ENCODE results near the gene ARPP21. TPM values are rescaled to one million over a fixed set of nuclear protein-coding genes. Genes with fewer than 3 reads are reported as not detected.

Gene ARPP21
- total RNA-seq, 3 donors from 2014 or later = 0.29 to 1.9 (median 0.46) TPM

DNA sequence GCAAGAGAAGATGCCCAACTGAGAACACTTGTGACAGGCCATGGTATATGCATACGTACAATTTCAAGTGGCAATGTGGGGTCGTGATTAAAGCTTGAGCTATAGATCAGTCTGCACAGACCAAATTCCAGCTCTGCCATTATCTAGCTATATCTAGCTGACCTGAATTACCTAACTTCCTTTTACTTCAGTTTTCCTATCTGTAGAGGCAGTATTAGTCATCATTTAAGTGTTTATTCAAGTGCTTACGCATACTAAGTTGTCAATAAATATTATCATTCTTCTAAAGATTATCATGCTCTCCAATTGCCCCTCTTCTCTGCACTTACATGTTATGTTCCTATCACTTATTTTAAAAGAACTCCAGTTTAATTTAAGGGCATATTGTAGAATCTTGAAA lies 87.9 kb downstream of the ARPP21 start:
- ATAC-seq = no peak
- Histone ChIP-seq H3K4me1 (ENCODE audit: low read depth) (no peaks in the 10 kb centered on the region), H3K9me3 (no peaks in the 10 kb centered on the region), H3K4me3 (no peak overlapping the region), H3K36me3 (ENCODE audit: low read depth) (no peaks in the 10 kb centered on the region)
- DNase-seq = no peak
- intact Hi-C loops (cut with DNase I, micrococcal nuclease) = no loop called here
- TF ChIP-seq, protein P1, sequence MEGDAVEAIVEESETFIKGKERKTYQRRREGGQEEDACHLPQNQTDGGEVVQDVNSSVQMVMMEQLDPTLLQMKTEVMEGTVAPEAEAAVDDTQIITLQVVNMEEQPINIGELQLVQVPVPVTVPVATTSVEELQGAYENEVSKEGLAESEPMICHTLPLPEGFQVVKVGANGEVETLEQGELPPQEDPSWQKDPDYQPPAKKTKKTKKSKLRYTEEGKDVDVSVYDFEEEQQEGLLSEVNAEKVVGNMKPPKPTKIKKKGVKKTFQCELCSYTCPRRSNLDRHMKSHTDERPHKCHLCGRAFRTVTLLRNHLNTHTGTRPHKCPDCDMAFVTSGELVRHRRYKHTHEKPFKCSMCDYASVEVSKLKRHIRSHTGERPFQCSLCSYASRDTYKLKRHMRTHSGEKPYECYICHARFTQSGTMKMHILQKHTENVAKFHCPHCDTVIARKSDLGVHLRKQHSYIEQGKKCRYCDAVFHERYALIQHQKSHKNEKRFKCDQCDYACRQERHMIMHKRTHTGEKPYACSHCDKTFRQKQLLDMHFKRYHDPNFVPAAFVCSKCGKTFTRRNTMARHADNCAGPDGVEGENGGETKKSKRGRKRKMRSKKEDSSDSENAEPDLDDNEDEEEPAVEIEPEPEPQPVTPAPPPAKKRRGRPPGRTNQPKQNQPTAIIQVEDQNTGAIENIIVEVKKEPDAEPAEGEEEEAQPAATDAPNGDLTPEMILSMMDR (IDR thresholded peaks at IDR 0.05) = no peak

DNA sequence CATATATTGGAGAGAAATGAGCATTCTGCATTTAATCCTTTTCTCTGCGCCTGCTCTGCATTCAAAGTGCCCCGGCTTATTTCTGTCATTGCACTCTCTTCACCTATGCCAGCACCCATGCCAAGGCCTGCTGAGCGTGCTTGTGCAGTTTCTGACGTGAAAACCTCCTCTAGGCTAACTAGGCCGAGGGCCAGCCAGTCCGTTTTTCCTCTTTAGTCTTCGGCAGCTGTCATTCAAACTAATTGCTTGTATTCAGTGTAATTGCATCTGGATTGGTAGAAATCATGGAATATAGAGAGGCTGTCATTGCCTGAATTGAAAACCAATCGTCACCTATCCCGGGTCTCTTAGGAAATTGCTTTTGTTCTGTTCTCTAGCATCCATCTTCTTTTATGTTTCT lies 94.0 kb downstream of the ARPP21 start:
- intact Hi-C loops (cut with DNase I, micrococcal nuclease) = no loop called here
- no peak overlapping the region for H3K4me3 ChIP-seq
- no peaks in the 10 kb centered on the region for H3K4me1 ChIP-seq (ENCODE audit: low read depth)
- H3K9me3 ChIP-seq = no peaks in the 10 kb centered on the region
- ATAC-seq (no peak), DNase-seq (no peak)
- TF ChIP-seq, protein P1 (IDR thresholded peaks at IDR 0.05) = no peak
- H3K36me3 ChIP-seq (ENCODE audit: low read depth) = no peaks in the 10 kb centered on the region

DNA sequence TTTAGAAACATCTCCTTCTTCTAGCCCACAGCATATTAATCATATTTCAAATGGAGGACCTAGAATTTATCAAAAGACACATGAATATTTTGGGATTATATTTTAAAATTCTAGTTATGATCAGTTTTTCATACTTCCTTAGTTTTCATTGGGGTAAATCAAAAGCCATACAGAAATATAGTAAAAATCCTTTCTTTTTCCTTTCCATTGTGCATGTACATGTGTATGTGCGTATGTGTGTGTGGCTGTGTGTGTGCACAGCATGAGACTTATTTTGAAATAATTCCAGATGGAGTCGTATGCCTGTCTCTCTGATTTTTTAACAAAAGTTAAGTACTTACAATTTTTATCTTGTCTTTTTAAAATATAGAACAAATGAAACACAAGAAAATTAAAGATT lies 94.5 kb downstream of the ARPP21 start:
- DNase-seq (no peak), ATAC-seq (no peak)
- no peaks in the 10 kb centered on the region for H3K9me3 ChIP-seq
- no peaks in the 10 kb centered on the region for H3K36me3 ChIP-seq (ENCODE audit: low read depth)
- TF ChIP-seq, protein P1 (IDR thresholded peaks at IDR 0.05) = no peak
- H3K4me3 ChIP-seq = no peak overlapping the region
- no peaks in the 10 kb centered on the region for H3K4me1 ChIP-seq (ENCODE audit: low read depth)
- intact Hi-C loops (cut with DNase I, micrococcal nuclease) = no loop called here

DNA sequence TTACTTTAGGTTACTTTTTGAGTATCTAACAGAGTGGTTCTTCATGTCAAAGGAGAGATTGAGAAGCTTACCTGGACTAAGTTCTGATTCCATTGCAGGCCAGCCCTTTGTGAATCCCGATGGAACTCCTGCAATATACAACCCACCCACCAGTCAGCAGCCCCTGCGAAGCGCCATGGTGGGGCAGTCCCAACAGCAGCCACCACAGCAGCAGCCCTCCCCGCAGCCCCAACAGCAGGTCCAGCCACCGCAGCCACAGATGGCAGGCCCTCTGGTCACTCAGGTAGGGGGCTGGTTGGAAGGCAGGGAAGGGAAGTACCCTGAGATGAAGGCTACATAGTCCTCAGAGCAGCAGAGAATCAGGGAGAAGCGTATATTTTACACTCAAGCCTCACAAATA lies 97.8 kb downstream of the ARPP21 start:
- Histone ChIP-seq H3K9me3 (no peaks in the 10 kb centered on the region), H3K4me3 (no peak overlapping the region), H3K4me1 (ENCODE audit: low read depth) (no peaks in the 10 kb centered on the region), H3K36me3 (ENCODE audit: low read depth) (no peaks in the 10 kb centered on the region)
- intact Hi-C loops (cut with DNase I, micrococcal nuclease) = no loop called here
- ATAC-seq = no peak
- DNase-seq = no peak
- TF ChIP-seq, protein P1 (IDR thresholded peaks at IDR 0.05) = no peak

DNA sequence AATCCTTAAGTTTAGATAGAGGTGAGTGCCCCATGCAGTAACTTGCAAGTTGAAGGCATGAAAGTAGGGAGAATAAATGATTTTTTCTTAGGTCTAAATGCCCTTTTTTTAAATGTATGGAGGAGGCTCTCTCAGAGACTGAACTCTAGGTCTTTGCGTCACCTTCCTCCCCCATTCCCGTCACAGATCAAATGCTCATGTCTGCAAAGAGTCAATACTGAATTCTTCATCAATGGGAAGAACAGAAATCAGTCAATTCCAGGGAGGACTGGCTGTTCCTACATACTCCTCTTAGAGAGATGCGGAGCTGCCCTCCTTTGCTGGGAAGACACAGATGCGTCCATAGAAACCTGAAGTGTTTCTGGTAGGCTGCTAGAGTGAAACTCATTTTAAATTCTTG lies 98.2 kb downstream of the ARPP21 start:
- TF ChIP-seq, protein P1 (IDR thresholded peaks at IDR 0.05) = no peak
- DNase-seq (no peak), ATAC-seq (no peak)
- Histone ChIP-seq H3K9me3 (no peaks in the 10 kb centered on the region), H3K36me3 (ENCODE audit: low read depth) (no peaks in the 10 kb centered on the region), H3K4me3 (no peak overlapping the region), H3K4me1 (ENCODE audit: low read depth) (no peaks in the 10 kb centered on the region)
- intact Hi-C loops (cut with DNase I, micrococcal nuclease) = no loop called here
